GM12873 (cell line): ENCODE results near the gene MRPL38.

Source experiments
- TF ChIP-seq, protein P1 (sequence below): IDR thresholded peaks from 2 replicates; pipeline ENCODE4 v1.5.1; 2012; ENCODE audit warnings: low read depth, mild to moderate bottlenecking, moderate library complexity, low read length, control low read depth; ENCODE audit not compliant: insufficient read depth; ENCODE audit errors: missing control alignments

The MRPL38 gene

DNA sequence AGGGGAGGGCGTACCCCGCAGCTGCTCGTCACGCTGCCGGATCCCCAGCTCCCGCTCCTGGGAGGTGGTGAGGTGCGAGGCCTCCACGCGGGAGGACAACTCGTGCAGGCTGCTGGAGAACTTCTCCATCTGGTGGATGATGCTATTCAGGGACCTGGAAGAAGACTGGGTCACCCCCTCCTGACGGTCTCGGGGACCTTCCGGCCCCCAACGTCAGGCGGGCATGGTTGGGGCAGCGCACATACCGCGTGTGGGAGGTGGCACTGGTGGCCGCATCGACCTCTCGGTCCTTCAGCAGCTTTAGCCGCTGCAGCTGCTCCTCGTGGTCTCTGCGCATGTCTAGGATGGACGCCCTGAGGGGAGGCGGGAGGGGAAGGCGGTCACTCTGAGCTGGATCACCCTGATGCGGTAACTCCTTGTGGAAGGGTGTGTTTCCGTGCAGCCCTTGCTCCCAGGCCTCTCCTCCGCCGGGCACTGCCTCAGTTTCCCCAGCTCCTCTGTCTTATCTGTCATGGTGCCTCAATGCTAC is 13.3 kb upstream of the MRPL38 start:
- TF ChIP-seq, protein P1, sequence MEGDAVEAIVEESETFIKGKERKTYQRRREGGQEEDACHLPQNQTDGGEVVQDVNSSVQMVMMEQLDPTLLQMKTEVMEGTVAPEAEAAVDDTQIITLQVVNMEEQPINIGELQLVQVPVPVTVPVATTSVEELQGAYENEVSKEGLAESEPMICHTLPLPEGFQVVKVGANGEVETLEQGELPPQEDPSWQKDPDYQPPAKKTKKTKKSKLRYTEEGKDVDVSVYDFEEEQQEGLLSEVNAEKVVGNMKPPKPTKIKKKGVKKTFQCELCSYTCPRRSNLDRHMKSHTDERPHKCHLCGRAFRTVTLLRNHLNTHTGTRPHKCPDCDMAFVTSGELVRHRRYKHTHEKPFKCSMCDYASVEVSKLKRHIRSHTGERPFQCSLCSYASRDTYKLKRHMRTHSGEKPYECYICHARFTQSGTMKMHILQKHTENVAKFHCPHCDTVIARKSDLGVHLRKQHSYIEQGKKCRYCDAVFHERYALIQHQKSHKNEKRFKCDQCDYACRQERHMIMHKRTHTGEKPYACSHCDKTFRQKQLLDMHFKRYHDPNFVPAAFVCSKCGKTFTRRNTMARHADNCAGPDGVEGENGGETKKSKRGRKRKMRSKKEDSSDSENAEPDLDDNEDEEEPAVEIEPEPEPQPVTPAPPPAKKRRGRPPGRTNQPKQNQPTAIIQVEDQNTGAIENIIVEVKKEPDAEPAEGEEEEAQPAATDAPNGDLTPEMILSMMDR, result no peak

DNA sequence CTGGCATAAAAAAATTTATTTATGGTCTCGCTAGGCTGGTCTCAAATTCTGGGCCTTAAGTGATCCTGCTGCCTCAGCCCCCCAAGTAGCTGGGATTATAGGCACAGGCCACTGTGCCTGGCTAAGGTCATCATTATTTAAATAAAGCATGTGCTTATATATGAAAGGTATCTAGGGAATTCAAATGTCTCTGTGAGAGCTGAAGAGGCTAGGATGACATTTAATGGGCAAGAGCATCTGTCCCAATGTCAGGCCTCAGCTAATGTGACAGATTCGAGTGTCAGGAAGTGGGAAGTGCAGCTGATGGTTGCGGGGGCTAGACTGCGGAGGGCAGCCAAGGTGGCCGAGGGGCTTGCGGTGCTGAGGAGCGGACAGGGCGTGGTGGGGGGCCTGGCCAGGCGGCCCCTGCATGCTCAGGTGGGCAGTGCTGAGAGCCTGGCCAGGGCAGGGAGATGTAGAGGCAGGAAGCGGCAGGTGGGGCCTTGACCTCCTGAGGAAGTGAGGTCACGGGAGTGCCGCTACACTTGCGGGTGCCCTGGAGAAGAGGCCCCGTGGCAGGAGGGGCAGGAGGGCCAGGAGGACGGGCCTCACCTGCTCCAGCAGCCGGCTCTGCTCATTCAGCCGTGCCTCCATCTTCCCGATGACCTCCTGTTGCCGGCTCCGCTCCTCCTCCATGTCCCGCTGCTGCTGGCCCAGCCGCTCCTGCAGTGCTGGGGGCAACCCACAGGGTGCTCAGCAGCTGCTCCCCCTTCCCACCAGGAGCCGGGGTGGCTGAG is 12.6 kb upstream of the MRPL38 start:
- TF ChIP-seq, protein P1, result no peak

DNA sequence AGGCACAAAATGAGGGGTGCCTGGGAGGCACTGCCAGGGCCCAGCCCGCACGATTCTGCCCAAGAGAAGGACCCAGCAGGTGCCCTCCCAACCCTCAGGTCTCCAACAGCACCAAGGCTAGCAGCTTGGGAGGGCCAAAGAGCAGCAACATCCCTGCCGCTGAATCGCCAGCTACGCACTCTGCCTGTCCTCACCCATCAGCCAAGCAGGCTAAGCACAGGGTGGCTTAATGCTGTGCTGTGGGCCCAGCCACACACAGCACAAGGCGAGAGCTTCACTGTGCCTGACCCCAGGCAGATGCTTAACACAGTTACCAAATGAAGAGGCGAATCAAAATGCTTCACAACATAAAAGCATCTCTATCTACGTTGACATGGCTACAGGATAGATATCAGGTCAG is 10.6 kb upstream of the MRPL38 start:
- TF ChIP-seq, protein P1, result no peak

DNA sequence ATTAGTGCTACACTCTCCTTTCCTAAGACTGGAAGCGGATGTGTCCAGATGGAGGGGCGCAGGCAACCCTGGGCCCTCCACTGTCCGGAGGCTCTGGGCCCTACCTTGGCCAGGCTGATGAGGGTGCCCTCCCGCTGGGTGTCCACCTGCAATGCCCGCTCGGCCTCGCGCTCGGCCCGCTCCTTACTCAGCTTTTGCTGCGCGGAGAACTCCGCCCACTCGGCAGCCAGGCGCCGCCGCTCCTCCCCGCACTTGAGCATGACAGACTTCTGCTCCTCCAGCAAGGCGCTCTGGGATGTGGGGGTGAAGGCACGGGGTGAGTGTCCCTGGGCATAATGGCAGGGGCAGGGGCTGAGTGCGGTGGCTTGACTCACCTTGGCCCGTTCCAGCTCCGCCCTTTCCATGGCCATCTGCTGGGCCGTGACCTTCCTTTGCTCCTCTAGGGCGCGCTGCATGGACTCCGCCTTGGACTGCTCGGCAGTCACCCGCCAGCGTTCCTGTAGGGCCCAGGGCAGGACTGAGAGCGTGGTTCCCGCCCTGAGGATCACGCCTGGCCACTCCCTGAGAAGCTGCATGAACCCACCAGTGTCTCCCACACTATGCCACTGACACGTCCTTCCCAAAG is 10.1 kb upstream of the MRPL38 start:
- TF ChIP-seq, protein P1, result no peak

DNA sequence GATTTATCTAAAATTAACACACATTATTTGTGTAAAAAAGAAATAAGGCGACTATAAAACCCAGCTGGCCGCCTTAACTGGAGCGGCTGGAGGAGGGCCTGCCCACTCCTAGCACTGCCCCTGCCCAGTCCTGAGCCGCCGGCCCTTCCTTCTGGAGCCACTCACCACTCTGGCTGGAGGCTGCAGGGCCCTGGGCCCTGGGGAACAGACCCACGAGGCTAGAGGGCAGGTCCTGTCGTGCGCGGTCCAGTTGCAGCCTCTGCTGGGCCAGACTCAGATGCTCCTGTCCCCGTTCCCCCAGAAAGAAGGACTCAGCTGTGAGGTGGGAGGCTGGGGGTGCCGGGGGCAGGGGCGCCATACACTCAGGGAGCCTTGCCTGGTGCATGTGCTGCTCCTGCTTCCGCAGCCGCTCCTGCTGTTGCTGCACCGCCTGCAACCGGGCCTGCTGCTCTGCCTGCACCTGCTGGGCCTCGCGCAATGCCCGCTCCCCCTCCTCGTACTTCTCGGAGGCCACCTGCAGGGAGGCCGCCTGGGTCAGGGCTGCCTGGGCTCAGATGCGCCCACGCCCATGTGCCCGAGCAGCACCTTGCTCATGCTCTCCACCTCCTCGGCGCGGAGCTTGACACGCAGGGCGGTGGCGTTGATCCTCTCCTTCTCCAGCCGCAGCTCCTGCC is 9.0 kb upstream of the MRPL38 start:
- TF ChIP-seq, protein P1, result no peak

DNA sequence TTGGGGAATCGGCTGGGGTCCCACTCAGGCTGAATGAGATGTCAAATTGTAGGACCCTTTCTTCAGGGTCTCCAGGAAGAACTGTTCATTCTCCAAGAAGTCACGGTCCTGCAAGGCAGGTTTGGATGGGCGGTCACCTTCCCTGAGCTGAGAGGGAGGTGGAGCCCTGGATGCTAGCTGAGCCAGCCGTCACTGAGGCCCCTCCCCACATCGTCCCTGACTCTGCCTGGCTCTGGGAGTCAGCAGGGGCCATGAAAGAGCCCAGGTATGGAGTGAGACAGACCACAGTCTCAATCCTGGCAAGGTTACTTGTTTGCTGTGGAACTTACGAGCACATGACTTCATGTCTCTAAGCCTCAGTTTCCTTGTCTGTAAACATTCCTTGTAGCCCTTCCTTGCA is 6.0 kb upstream of the MRPL38 start:
- TF ChIP-seq, protein P1, result no peak

DNA sequence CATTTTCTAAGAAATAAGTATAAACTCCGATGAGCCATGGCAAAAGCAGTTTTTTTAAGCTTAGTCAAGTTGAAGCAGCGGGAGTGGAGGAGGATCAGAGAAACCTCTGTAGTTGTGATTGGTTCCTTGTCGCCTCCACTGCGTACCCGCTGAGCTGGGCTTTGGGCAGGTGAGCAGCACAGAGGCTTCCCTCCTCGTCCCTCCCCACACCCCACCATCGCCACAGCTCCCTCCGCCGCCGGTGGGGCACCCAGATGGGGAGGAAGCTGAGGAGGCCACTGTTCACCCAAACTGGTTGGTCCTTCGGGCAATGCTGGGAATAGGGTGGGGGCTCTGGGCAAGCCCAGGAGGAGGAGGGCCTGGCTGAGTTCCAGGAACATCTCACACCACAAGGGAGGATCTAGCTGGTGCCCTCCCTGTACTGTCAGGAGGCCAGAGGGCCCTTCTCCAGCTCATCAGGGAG is 5.2 kb upstream of the MRPL38 start:
- TF ChIP-seq, protein P1, result no peak
